SHP77 treated with DMSO at 0.1 percent for 48 hours (cell line): ENCODE data around the gene CXCR2.
"Not testable (repeated sequence)": the region's sequence is repeated elsewhere in the genome, so short reads cannot be mapped to it uniquely, and the experiment has no call there.

Source experiments
- DNase-seq: peaks from one replicate; lab custom pipeline; 2025; lab: John Stamatoyannopoulos, UW

Gene CXCR2

GRCh38 chr2:218130377-218130776 is 4.5 kb downstream of the CXCR2 start:
- DNase-seq = no peak

GRCh38 chr2:218130822-218131221 is 5.0 kb downstream of the CXCR2 start:
- no peak for DNase-seq

GRCh38 chr2:218137514-218137913 is 11.7 kb downstream of the CXCR2 start:
- DNase-seq = no peak

GRCh38 chr2:218138047-218138446 is 12.2 kb downstream of the CXCR2 start:
- DNase-seq = no peak

GRCh38 chr2:218145124-218145523 is 19.3 kb downstream of the CXCR2 start:
- DNase-seq = no peak

GRCh38 chr2:218146056-218146455 is 20.2 kb downstream of the CXCR2 start:
- DNase-seq = no peak

- no peak for DNase-seq
Observed at GRCh38 chr2:218149098-218149497, 23.3 kb downstream of the CXCR2 start.

- no peak for DNase-seq
Observed at GRCh38 chr2:218149848-218150440, 24.1 kb downstream of the CXCR2 start.

- DNase-seq = no peak
Observed at GRCh38 chr2:218152172-218152571, 26.3 kb downstream of the CXCR2 start.

- no peak for DNase-seq
Observed at GRCh38 chr2:218152777-218153176, 26.9 kb downstream of the CXCR2 start.

- DNase-seq = no peak
Observed at GRCh38 chr2:218155953-218156479, 30.2 kb downstream of the CXCR2 start.

- no peak for DNase-seq
Observed at GRCh38 chr2:218161644-218162043, 35.8 kb downstream of the CXCR2 start.

GRCh38 chr2:218162814-218163213 is 37.0 kb downstream of the CXCR2 start:
- DNase-seq = no peak

- no peak for DNase-seq
Observed at GRCh38 chr2:218166791-218167190, 41.0 kb downstream of the CXCR2 start, which contains the start of gene CXCR1. CXCR1 (minus strand) TSS chr2:218166962; CDS start chr2:218165211, 1,751 bp downstream.

- DNase-seq = no peak
Observed at GRCh38 chr2:218168016-218168415, 42.2 kb downstream of the CXCR2 start.

GRCh38 chr2:218168635-218169462 is 43.0 kb downstream of the CXCR2 start:
- peak; percentile 17 for DNase-seq

- no peak for DNase-seq
Observed at GRCh38 chr2:218169757-218170546, 44.1 kb downstream of the CXCR2 start.

- DNase-seq = not testable (repeated sequence)
Observed at GRCh38 chr2:218171744-218172143, 45.9 kb downstream of the CXCR2 start.

GRCh38 chr2:218172845-218173244 is 47.0 kb downstream of the CXCR2 start:
- no peak for DNase-seq

GRCh38 chr2:218179782-218180181 is 54.0 kb downstream of the CXCR2 start:
- DNase-seq = no peak

GRCh38 chr2:218180467-218181114 is 54.8 kb downstream of the CXCR2 start:
- no peak for DNase-seq

GRCh38 chr2:218184331-218184730 is 58.5 kb downstream of the CXCR2 start:
- no peak for DNase-seq
